HG03060 (cell line): ENCODE measurements around the gene FCRLB.
"Not testable (repeated sequence)": the region's sequence is repeated elsewhere in the genome, so short reads cannot be mapped to it uniquely, and the experiment has no call there.

ENCODE experiments used
- ATAC-seq: cut with Tn5 transposase; IDR thresholded peaks from one replicate; pipeline ENCODE4 v1.9.1; 2021; ENCODE audit warnings: low read depth, moderate number of reproducible peaks; ENCODE audit not compliant: unreplicated experiment

The FCRLB gene

DNA sequence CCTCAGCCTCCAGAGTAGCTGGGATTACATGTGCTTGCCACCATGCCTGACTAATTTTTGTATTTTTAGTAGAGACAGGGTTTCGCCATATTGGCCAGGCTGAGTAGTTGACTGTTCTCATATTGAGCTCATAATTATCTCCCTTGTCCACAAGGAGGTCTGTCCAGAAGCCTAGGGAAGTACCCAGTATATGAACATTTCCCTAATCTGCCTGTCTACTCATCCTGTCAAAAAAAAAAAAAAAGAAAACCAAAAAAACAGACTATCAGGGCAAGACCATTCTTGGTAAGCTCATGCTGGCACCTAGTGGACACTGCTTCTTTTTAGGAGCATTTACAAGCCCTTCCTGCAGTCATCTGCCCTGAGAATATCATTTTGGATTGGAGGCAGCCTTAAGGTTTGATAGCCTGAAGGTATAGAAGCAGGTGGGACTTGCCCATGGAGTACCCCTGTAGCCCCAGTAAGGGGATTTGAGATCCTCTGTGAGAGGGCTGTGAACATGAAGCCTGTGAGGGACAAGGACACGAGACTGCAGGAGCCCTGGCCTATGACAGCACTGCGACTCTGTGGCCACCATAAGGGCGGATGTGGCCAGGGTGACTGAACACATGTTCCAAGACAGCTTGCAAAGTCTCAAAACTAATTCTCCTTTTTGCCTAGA, 17.4 kb downstream of the FCRLB start:
- peak; percentile 33 for ATAC-seq

DNA sequence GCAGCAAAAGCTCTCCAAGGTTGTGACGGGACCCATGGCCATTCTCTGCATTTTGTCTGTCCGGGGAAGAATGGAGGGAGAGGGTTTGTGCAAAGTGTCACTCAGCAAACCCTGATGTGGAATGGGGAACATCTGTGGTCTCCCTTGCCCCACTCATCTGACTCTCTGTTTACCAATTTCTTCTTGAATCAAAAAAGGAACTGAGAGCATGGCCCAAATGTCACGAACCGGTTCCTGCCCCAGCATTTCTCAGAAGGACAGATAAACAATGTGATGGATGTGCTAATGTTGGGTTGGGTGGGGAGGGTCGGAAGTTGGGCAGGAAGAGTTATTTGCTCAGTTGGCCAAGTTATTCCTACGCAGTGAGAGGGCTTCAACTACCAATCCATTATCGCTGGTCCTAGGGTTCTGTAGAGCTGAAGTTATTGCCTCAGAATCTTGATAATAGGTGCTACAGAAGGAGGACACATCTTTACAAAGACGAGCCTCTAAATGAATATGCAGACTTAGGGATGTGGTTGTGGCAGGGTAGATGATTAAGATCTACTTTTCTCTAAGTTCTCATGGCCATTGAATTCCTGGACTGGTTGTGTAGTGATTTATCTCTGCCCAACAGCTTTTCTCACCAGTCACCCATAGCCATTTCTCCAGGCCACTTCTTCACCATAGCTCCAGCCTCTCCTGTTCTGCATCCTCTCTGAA, 18.7 kb downstream of the FCRLB start:
- ATAC-seq = no peak

DNA sequence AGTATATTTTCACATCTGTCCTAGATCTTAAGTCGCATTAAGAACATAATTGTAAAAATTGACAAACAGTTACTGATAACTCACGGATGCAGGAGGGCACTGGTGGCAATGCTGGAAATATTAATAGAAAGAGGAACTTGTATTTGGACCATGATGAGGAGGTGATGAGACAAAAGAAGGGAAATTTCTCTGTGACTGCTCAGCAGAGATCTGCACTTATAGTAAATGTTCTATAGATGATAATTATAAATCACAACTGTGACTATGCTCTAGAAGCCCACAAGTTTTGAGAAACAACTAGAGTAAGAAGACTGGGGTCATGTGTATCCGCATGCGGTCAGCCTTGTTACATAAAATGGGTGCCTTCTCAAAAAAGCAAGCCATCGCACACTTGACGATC, 19.6 kb downstream of the FCRLB start:
- ATAC-seq = no peak

DNA sequence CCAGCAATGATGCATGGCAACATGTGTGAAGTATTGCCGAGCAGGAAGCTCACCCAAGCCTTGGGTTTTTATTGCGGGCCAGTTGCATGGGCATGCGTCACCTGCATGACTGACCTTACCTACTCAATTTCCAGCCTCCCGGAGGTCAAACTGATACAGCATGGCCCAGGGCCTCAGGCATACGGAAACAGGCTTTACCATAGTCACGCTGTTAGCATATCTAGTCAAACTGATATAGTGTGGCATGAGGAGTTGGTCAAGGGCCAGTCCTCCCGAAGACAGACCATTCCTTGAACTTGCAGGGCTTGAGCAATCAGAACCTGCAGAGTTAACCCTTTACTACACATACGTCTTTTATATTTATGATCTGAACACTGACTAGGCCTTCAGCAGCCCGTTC, 21.9 kb downstream of the FCRLB start:
- ATAC-seq = no peak

DNA sequence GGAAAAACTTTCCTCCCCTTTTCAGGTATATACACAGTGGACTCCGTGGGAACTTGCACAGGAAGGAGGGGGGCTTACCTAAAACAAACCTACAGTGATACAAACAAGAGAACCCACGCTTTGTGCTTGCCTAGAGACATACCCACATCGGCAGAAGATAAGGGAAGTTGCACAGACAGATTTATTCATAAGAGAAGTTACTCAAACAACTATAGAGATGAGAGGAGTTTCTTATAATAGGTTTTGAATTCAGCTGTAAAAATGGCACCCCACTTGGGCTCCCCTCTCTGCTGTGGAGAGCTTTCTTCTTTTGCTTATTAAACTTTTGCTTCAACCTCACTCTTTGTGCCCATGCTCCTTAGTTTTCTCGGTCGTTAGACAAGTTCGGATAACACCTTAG, 26.5 kb downstream of the FCRLB start:
- ATAC-seq = no peak

DNA sequence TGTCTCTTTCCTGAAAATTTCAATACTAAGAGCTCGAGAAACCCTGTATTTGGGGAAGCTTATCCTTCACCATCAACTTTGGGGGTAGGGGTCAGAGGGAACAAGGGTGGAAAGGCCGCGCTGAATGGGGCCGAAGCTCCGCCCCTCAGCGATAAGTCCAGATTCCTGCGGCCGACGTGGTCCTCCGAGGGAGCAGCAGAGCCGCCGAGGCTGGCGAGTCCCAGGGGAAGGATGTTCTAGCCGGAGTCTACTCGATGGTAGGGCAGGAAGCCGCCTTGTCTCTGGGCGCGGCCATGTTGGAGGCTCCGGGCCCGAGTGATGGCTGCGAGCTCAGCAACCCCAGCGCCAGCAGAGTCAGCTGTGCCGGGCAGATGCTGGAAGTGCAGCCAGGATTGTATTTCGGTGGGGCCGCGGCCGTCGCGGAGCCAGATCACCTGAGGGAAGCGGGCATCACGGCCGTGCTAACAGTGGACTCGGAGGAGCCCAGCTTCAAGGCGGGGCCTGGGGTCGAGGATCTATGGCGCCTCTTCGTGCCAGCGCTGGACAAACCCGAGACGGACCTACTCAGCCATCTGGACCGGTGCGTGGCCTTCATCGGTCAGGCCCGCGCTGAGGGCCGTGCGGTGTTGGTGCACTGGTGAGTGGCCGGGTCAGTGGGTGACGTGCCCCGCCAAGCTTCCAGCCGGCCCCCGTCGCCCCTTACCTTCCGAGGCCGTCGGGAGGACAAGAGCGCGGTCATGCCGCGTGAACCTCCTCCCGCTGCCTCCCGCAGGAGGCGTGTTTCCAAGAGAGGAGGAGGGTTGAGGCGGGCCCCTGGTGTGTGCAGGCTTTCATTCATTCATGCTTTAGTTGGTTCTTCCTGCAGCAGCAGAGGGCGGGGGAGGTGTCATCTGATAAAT, 28.4 kb downstream of the FCRLB start, which contains the start of gene DUSP12:
TSS of gene DUSP12 (plus strand) at position 278 of the 899 bp plus-strand sequence. CDS start at position 294, 16 bp downstream.
- peak; percentile 92 for ATAC-seq

DNA sequence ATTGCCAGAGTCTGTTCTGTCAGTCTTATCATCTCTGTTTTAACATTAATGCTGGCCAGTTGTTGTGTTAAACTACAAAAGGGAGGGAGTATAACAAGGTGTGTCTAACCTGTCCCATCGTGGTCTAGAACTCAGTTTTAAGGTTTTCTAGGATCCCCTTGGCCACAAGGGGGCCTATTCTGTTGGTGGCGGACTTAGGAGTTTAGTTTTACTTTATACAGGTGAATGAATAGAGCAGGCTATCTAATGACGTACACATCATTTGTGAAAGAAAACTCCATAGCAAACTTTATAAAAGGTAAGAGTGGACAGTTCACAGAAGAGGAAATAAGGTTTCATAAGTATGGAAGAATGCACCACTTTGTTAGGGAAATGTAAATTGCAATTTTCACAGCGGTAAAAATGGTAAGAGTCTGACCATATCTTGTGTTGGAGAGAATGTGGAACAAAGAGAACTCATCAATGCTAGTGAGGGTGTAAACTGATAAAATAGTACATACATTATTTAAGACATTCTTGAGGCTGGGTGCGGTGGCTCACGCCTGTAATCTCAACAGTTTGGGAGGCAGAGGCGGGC, 42.3 kb downstream of the FCRLB start:
- ATAC-seq = no peak

DNA sequence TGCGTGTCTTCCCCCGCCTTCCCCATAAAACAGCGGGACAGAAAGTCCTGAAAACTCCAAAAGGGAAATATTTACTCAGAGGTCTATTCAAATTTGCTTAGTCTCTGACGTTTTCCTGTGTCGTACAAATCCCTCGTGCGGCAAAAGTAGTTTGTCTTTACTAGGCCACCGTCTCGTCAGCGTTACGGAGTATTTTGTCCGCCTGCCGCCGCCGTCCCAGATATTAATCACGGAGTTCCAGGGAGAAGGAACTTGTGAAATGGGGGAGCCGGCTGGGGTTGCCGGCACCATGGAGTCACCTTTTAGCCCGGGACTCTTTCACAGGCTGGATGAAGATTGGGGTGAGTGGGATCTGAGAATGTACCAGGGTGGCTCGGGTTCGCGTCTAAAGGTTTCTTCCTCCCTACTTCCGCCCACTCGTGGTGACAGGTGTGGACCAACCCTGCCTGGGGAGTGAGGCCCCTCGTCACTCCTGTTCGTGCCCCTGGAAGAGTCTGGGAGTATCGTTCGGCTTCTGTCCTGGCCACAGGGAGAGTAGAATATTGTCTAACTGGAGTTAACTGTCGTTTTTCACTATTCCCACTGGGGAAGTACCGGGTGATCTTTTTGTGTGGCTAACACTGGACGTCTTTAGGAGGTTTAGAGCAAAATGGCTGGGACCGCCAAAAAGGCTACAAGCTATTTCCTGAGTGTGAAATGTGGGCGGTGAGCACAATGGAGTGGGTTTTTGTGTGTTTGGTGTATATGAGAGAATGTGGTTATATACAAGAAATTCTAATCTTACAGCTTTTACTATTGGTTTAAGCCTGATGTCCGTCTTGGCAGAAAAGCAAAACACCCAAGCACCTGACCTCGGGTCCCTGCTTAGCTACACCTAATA, 45.0 kb downstream of the FCRLB start, which contains the start of gene ATF6:
TSS of gene ATF6 (plus strand) at position 219 of the 880 bp plus-strand sequence. CDS start at position 260, 41 bp downstream.
- ATAC-seq = peak; percentile 50

DNA sequence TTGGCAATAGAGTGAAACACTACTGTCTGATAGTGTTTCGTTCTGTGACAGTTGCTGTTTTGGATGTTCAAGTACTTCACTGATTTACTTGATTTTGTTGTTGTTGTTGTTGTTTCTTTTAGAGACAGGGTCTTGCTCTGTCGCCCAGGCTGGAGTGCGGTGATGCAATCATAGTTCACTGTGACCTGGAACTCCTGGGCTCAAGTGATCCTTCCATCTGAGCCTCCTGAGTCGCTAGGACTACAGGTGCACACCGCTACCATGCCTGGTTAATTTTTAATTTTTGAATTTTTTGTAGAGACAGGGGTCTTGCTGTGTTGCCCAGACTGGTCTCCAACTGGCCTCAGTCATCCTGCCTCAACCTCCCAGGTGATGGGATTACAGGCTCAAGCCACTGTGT, 47.1 kb downstream of the FCRLB start:
- ATAC-seq = no peak

DNA sequence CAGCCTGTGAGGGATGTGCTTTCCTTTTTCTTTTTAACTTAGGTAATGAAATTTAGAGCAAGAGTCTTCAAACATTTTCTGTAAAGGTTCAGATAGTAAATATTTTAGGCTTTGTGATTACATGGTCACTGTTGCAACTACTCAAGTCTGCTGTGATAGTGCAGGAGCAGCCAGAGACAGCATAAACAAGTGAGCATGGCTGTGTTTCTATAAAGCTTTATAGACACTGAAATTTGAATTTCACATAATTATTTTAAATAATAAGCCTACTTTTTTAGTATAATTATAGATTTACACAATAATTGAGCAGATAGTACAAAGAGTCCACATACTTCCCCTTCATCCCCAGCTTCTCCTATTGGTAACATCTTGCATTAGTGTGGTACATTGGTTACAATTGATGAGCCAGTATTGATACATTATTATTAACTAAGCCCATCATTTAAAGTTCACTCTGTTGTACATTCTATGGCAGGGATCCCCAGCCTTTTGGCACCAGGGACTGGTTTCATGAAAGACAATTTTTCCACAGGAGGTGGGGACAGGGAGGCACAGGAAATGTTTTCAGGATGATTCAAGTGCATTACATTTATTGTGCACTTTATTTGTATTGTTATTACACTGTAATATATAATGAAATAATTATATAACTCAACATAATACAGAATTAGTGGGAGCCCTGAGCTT, 47.8 kb downstream of the FCRLB start:
- ATAC-seq = no peak

DNA sequence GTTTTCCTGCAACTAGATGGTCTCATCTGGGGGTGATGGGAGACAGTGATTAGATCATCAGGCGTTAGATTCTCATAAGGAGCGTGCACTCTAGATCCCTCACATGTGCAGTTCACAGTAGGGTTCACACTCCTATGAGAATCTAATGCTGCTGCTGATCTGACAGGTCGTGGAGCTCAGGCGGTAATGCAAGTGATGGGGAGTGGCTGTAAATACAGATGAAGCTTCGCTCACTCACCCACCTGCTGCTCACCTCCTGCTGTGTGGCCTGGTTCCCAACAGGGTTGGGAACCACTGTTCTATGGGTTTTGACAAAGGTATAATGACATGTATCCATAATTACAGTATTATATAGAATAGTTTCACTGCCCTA, 48.3 kb downstream of the FCRLB start:
- not testable (repeated sequence) for ATAC-seq

DNA sequence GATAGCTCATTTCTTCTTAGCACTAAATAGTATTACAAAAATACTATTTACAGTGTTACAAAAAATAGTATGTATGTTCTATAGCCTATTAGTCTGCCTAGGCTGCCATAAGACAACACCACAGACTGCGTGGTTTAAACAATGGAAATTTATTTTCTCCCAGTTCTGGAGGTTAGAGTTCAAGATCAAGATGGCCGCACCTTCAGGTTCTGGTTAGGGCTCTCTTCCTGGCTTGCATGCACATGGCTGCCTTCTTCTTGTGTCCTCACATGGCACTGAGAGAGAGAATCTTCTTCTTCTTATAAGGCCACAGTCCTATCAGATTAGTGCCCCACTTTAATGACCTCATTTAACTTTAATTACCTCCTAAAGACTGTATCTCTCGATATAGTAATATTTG, 48.9 kb downstream of the FCRLB start:
- ATAC-seq = no peak

DNA sequence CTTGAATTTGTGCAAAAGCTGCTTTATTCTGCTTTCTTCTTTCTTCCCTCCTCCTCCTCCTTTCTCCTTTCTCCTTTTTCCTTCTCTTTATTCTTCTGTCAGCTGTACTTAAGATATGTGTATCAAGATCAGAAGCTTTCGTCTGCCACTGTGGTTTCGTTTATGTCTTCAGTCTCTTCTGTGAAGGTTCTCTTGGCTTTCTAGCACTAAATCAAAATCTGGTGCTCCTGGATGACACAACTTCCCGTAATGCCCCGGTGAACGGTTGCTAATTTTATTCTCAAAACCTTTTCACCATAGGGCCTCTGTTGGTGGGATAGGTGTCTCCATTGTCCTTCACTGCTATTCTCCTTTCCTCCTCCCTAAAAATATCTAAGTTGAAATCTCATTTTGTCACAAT, 49.8 kb downstream of the FCRLB start:
- ATAC-seq = no peak

DNA sequence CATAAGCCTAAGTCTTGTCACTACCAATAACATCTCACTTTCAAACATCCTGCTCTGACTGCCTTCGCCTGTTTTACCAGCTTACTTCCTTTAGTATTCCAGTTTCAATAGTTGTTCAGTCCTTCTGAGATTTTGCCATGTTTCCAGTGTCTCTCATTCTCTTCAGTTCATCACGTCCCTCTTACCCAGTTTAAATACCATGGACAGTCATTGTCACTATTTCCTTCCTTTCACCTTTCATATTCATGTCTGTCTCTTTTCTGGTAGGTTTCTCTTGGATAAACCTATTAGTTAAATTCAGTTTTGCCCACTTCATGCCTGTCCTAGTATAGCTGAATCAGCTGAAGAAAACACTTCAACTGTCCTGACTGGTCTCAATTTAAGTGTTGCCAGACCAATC, 50.6 kb downstream of the FCRLB start:
- ATAC-seq = no peak

DNA sequence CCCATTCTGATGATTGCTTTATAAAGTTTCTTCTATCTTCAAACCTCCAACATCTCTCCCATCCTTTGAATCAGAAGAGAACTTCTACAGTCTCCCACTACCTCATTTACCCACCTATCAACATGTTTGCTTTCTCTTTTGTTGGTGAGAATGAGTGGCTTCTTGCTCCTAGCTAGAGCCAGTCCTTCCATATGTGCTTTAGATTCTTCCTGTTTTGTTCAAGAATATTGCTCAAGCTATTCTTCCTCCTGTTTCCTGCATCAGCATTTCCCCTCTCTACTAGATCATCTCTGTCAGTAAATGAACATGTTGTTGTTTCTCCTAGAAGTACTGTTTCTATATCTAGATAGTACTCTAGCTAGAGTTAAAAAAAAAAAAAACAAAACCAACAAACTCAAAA, 51.1 kb downstream of the FCRLB start:
- ATAC-seq = no peak

DNA sequence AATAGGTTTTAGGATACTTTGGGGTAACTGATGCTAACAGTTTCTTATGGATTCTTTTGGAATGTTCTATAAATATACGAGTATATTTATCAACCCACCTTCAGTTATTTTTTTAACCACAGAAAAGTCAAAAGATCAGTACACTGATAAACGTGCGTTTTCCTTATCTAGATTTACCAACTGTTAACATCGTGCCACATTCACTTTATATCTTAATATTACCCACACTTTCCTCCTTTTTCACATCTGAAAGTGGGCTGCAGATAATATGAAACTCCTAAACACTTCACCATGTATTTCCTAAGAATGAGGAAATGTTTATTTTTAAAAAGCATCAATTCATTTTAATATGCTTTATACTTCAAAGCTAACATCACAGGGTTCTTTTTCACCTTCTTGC, 52.4 kb downstream of the FCRLB start:
- no peak for ATAC-seq

DNA sequence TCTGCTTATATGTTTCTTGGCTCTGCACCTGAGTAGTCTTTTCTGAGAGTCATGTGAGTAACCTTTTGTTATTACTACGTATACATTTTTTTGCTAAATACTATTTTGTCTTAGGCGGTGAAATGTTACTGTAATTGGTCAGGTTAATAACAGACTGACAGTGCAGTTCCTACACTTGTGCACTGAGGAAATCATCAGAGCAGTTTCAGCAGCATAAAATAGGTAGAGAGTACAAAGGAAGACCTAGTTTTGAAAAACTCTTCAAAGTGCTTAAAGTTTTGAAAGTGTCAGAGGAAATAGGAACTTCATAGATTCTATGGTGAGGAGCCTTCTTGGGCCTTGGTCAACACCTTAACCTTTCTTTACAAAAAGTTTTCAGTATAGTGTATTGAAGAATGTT, 55.9 kb downstream of the FCRLB start:
- ATAC-seq = no peak
